HG02884 (cell line): ENCODE results near the gene VSIG10L2.
"Not testable (repeated sequence)": the region's sequence is repeated elsewhere in the genome, so short reads cannot be mapped to it uniquely, and the experiment has no call there.

ENCODE experiments used
- ATAC-seq: cut with Tn5 transposase; IDR thresholded peaks from one replicate; pipeline ENCODE4 v1.9.1; 2021; ENCODE audit warnings: mild to moderate bottlenecking, moderate library complexity; ENCODE audit not compliant: unreplicated experiment

Gene VSIG10L2

GRCh38 chr11:125945797-125946520 lies at the start of gene VSIG10L2:
TSS of gene VSIG10L2 (plus strand) at chr11:125946044. CDS start at chr11:125946056, 12 bp downstream.
- ATAC-seq, result no peak

- no peak for ATAC-seq
Observed at GRCh38 chr11:125901872-125902271, 44.0 kb upstream of the VSIG10L2 start.

GRCh38 chr11:125902277-125902926 lies 43.4 kb upstream of the VSIG10L2 start:
- peak; percentile 13 for ATAC-seq

GRCh38 chr11:125902927-125903710 lies 42.7 kb upstream of the VSIG10L2 start, which contains the start of gene PUS3:
TSS of gene PUS3 (minus strand) at chr11:125903206. CDS start at chr11:125896284, 6,922 bp downstream.
- ATAC-seq, result peak; percentile 96

GRCh38 chr11:125903711-125904659 lies 41.9 kb upstream of the VSIG10L2 start, which contains the start of gene DDX25:
TSS of gene DDX25 (plus strand) at chr11:125904508. CDS start at chr11:125904518, 10 bp downstream.
- ATAC-seq, result no peak

GRCh38 chr11:125904678-125905077 lies 41.2 kb upstream of the VSIG10L2 start:
- no peak for ATAC-seq

GRCh38 chr11:125910226-125910849 lies 35.5 kb upstream of the VSIG10L2 start:
- ATAC-seq, result no peak

- ATAC-seq, result not testable (repeated sequence)
Observed at GRCh38 chr11:125914601-125915000, 31.2 kb upstream of the VSIG10L2 start.

GRCh38 chr11:125916683-125917347 lies 29.0 kb upstream of the VSIG10L2 start:
- no peak for ATAC-seq

- no peak for ATAC-seq
Observed at GRCh38 chr11:125918140-125918840, 27.6 kb upstream of the VSIG10L2 start.

GRCh38 chr11:125921042-125921441 lies 24.8 kb upstream of the VSIG10L2 start:
- ATAC-seq, result no peak

GRCh38 chr11:125922156-125922555 lies 23.7 kb upstream of the VSIG10L2 start:
- ATAC-seq, result no peak

GRCh38 chr11:125923012-125923579 lies 22.7 kb upstream of the VSIG10L2 start:
- no peak for ATAC-seq

- ATAC-seq, result no peak
Observed at GRCh38 chr11:125923633-125924032, 22.2 kb upstream of the VSIG10L2 start.

- ATAC-seq, result no peak
Observed at GRCh38 chr11:125924384-125925007, 21.3 kb upstream of the VSIG10L2 start.

- no peak for ATAC-seq
Observed at GRCh38 chr11:125925247-125925740, 20.6 kb upstream of the VSIG10L2 start.

- no peak for ATAC-seq
Observed at GRCh38 chr11:125925804-125926203, 20.0 kb upstream of the VSIG10L2 start.

GRCh38 chr11:125926682-125927081 lies 19.2 kb upstream of the VSIG10L2 start:
- ATAC-seq, result no peak
